GM19240 (cell line): ENCODE measurements around the gene IGF2BP3.

Experiments used
- DNase-seq: peaks from one replicate; pipeline ENCODE4 v3.0.0; 2011; ENCODE audit warnings: low spot score; ENCODE audit not compliant: insufficient read length

Gene IGF2BP3

DNA sequence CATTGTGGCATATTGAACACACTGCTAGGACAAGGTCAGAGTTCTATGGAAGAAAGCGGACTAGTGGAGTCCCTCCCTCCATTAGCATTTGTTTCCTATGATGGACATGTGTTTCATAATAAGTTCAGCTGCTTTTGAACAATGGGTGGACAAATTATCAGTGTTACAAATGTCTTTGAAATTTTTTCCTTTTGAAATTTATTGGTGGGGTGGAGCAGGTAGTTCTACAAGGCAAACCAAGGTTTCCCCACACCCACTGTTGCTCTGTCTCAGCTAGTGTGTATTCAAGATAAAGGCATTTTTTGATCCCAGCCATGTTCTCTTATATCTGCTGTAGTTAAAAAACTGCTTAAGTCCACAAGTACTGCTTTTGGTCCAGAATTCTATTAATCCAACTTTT lies 91.3 kb downstream of the IGF2BP3 start:
- no peak for DNase-seq

DNA sequence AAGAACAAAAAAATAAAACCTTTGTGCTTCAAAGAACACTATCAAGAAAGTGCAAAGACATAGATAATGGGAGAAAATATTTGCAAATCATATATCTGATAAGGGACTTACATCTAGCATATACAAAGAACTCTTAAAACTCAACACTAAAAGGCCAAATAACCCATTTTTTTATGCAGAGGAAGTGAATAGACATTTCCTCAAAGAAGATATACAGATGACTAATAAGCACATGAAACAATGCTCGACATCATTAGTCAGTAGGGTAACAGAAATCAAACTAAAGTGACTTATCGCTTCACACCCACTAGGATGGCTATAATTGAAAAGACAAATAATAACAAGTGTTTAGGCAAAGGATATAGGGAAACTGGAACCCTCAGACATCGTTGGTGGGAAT lies 93.2 kb downstream of the IGF2BP3 start:
- no peak for DNase-seq

DNA sequence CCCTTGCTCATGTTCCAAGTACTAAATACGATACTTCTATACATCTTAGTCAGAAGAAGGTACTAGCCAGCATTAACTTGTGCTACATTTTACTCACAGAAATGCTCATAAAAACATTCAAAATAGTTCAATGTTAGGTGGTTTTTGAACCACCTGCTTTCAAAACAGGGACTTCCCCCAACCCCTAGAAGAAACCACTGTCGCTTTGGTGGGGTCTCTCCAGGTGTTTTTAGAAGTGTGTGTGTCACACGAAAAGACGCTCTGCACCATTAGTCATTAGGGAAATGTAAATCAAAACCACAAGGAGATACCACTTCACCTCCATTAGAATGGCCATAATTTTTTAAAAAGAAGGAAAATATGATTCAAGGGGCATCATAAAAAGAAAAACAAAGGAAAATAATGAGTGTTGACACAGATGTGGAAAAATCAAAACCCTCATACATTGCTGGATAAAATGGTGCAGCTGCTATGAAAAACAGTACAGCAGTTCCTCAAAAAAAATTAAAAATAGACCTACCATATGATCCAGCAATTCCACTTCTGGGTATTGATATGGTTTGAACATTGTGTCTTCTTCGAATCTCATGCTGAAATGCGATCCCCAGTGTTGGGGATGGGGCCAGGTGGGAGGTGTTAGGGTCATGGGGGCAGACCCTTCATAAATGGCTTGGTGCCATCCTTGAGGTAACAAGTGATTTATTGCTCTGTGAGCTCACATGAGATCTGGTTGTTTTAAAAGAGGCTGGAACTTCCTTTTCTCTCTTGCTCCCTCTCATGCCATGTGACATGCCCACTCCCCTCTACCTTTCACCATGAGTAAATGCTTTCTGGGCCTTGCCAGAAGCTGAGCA lies 96.9 kb downstream of the IGF2BP3 start:
- DNase-seq = peak; percentile 18

DNA sequence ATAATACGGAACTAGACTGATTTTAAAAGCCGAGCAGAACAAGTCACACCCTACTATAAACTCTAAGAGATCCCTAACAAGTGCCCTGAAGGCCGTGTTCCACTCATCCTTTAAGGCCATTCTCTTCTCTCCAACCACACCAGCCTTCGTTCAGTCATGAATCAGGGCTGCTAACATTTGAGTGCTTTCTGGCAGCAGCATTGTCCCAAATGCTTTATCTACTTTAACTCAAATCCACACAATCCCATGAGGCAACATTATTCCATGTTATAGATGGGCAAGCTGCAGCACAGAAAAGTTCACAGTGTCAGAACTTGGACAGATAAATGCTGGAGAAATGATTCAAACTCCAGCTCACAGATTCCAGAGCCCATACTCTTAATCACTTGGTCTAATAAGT lies 97.7 kb downstream of the IGF2BP3 start:
- no peak for DNase-seq

DNA sequence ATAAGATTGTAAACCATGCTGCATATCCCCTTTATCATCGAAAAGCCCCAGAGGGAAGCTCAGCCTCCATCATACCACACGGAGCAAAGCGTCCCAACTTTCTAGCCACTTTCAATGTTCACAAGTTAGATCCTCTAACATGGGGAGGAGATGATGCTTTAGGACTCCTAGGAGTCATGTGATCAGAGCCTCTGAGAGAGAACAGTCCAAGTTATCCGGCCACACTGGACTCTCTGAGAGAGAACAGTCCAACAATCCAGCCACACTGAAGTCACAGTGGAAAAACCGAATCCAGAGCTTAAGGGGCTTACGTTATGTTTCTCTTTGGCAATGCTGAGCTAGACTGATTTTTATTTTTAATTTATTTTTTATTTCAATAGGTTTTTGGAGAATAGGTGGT lies 98.6 kb downstream of the IGF2BP3 start:
- no peak for DNase-seq

DNA sequence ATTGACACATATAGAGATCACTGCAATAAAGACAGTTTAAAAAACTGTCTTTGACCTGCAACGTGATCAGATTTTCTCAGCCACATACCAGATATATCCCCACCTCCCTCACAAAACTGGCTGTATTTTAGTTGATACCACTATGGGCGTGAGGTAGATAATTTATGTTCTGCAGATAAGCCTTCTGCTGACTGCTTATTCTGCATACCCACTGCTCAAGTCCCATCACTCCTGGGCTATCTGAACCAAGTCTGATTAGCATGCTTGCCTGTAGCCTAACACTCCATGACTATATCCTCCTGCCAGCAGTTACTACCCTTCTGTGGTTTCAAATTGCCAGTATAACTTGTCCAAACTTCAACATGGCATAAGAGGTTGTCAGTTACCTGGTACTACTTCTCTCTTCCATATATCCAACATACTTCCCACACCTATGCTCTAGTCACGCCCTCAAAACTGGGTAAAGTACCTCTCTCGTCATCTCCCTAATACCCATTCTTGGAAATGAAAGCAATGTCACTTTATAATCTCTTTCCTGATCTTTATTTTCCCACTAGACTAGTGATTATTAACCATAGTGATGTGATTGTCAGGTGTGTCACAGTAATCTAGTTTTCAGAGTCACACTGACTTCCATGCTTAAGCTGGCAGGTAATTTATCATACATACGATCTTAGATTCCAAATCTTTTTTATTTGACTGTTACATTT lies 100.4 kb downstream of the IGF2BP3 start:
- DNase-seq = no peak

DNA sequence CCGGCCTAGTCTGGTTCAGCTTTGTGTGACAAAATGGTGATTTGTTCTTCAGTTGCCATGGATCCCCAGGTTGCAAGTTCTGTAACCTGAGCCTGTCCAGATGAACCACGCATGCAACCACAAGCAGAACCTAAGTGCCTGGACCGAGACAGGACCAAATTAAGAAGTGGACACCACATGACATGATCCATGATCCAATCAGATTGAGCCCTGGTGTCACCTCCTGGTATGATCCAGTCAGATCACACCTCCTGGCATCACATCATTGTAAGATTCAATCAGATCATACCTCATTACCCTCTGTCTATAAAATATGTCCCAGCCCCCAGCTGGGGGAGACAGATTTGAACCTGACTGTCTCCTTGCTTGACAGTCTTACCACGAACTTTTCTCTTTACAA lies 101.2 kb downstream of the IGF2BP3 start:
- no peak for DNase-seq

DNA sequence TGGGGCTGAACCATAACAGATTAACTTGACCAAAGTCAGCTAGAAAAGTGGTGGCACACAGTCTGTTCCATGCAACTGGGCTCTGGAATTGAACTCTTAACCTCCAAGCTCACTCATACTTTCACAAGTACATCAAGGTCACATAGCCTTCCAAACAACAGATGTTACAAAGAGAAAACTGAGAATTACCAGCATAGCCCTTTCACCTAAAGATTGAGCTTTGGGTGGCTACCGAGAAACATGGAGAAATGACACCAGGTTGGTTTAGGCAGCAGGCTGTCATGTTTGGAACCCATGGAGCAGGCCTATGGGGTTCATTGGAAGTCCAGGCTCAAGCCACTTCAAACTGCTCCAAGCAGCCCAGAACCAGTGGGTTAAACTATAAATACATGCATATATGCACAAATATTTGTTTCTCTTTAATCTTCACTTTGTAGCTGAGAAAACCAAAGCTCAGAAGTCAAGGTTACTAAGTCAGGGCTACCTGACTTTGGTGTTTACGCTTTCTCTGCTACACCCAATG lies 112.1 kb downstream of the IGF2BP3 start:
- no peak for DNase-seq

DNA sequence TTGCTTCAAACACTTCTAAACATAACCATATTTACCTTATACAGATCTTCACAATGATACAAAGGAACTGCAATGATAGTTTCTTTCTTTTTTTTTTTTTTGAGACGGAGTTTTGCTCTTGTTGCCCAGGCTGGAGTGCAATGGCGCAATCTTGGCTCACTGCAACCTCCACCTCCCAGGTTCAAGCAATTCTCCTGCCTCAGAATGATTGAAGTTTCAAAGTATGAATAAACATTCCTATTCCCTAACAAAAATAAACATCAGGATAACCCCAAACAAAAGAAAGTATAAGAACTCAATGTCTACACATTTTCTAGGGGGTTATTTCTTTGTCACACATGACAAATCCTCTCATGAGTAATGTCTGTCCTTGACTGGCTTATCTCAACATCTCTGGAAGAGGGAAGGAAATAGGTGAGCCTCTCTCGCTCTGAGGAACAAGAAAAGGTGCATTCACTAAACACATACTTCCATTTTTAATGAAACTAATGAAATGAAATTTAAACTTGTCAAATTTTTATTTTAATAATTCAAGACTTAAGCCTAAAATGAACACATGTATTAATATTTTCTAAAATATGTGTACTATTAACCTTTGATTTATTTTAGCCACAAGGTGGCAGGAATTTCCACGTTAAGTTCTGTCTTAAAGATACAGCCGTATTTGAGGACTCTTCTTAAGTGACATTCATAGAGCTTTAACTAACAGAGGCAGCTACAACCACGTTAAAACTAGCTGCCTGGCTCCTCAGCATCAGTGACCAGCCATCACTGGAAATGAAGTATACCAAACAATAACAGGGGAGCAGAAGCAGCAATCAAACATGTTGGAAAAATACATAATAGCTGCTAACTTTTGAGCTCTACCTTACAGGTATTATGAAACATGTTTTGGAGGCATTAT lies 112.8 kb downstream of the IGF2BP3 start:
- no peak for DNase-seq

DNA sequence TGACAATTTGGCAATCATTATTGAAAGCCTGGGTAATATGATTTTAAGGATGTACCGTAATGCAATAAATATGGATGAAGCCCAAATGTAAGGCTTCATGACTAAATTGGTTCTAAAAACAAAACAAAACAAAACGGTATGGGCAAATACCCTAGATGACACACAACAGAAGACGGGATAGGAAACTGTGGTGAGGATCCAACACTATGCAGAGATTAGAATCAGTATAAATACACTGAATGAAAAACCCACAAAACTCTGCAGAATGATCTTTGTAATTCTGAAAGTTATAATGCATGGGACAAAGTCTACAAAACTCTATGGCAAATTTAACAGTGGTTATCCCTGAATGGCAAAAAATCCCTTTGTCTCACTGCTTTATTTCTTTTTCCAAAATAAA lies 113.6 kb downstream of the IGF2BP3 start:
- no peak for DNase-seq

DNA sequence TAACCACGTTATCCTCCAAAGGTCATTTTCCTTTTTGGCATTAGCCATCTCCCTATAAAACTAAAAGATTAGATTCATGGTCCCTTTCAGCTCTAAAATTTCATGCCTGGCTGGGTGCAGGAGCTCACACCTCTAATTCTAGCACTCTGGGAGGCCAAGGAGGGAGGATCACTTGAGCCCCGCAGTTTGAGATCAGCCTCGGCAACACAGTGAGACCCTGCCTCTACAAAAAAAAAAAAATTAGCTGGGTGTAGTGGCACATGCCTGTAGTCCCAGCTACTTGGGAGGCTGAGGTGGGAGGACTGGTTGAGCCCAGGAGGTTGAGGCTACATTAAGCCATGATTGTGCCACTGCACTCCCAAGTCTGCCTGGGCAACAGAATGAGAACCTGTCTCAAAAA lies 114.1 kb downstream of the IGF2BP3 start:
- DNase-seq = no peak

DNA sequence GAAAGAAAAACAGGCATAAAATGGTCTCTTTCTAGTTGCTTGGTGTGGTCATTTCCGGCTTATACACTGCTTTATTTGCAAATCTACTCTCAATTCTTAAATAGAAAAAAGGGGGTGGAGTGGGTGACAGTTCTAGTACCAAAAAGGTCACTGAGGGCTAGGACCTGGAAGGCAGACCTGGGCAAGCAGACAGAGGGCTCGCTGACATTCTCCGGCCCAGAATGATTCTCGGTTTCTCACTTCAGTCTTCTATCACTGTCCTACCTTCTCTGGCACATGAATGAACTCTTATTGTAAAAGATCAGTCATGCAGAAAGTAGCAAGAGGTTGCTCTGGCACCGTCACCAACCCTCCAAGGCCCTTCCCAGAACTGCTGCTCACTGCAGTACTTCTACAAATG lies 117.1 kb downstream of the IGF2BP3 start:
- DNase-seq = no peak

DNA sequence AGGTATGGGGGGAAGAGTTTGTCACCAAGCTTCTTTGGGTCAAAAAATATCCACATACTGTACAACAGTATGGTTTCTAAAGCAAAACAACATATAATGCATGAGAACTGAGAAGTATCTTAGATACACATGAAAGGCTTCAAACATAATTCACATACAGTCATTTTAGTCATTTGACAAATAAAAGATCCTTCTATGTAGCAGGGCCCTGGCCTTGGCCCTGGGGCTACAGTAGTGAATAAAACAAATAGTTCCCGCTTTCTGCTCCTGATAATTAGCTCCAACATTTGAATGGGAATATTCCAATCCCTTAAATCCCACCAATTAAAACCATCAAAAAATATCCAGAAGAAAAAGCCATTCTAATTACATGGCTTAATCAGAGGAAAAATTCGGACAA lies 119.8 kb downstream of the IGF2BP3 start:
- no peak for DNase-seq

DNA sequence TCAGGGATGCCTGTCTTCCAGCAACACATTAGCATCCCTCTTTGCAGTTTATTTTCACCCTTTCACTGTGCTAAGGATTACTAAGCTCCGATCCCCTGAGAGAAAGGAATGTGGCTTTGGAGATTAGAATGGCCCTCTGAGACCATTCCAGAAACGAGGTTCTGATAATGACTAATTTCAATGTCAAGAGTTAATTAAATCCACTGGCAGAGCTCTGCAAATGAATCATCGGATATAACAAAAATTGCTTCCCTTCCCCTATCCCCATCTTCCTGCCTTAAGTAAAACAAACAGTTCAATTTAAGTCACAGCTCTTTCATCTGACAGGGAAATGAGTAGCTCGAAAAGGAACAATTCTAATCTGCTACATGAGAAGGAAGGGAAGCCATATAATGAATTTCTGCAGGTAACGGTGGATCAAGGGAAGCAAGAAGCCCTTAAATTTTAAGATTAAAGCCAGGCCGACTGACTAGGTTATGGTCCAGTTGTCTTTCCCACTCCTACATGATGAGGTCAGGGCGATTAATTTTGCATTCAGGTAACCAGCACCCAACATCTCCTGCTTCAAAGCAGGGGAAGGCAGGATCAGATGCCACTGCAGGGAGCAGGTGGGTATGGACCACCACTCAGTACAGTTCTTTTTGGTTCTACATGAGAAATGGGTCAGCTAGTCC lies 120.7 kb downstream of the IGF2BP3 start:
- DNase-seq = no peak

DNA sequence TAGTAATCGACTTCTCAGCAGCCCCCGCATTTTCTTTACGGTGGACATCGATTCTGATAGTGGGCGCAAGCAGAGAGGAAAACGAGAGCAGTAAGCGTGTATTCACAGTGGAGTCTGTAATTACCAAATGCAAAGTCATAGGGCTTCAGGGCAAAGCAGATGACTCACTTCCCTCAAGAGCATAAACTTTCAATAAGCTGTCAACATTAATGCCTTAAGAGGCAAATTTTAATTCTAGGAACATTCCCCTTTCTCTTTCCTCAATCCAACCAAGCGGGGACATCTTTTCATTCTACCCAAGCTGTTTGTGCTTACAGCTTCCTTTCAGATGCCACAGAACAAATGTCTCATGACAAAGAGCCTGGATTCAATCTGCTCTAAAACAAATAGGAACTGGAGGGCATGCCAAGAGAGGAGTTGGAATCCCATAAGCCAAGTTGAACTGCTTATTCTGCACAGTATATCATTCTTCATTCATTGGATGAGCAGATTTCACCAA lies 122.6 kb downstream of the IGF2BP3 start:
- no peak for DNase-seq

DNA sequence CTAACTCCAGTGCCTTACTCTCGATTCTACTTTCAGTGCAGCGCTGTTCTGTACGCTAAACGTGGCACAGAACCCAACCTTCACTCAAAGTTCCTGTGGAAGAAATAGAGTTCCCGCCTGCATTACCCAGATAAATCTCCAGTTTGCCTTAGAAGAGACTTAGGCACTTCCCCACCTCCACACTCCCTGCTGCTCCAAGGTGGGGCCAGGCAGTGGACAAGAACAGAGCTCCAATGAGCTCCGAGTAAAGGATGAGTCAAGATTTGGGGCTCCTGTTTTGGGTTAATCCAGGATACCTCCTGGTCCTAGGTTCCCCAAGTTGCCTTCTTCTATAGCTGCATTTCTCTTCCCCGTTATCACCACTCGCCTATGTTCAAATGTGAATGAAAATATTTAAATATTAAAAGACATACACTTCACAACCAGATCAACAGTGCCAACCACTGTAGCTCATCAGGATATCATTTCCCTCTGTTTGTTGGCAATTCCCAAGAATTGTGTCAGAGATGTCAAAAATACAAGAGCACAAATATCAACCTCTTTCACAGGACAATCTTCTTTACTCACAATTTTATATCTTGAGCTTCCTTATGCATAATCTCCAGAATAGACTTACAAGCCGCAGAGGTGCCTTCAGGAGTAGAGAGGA lies 123.1 kb downstream of the IGF2BP3 start:
- DNase-seq = no peak

DNA sequence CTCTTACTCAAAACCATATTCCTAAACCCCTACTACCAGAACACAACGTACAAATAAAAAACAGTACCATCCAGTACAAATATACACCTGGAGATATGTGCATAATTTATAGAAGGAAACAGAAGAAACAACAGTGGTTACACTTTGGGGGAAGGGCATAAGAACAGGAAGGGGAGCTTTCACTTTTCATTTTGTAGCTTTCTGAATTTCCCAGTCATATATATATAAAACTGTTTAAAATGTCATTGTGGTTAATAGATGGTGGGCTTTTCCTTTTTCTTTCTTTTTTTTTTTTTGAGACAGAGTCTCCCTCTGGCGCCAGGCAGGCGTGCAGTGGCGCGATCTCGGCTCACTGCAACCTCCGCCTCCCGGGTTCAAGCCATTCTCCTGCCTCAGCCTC lies 124.0 kb downstream of the IGF2BP3 start:
- DNase-seq = peak; percentile 19

DNA sequence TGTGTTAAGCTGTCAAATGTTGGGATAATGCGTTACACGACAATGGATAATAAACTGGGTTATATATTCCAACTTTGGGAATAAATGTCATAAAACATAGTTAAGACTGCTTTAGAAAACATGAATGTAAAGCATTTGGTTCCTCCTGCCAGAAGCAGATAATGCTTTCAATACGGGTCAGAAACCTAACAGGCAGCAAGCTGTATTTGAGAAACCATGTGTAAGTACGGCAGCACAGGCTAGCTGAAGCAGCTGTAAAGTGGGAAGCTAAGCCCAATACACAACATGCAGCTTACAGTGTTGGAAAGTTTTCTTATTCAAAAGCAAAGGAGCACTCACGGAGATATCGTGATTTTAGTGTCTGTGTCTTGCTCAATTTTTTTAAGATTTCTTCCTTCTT lies 124.7 kb downstream of the IGF2BP3 start:
- DNase-seq = no peak

DNA sequence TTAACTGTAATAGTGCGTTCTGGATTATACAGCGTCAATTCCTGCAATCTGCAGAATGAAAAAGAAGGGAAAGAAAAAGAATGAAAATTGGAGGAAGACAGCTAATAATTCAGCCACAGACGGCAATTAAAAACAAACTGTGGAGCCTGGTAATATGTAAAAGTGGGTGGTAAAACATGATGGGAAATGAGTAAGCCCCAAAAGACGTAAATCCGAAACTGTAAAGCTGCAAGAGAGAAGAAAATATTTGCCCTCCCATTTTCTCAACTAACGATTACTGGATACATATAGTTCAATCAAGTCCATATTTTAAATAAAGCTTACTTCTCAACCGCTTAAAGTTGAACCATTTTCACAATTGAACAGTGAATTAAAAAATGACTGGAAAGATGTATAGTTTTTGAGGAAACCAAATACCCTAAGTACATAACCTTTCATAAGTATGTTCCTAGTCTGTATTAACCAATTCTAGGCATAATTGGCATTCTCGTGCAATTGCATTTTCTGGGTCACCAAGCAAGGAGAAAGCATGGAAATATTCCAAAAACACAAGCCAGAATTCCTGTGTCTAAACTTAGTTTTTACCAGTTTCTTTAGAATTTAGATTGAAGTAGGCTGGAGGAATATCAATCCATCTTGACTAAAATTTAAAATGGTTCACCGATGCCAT lies 126.3 kb downstream of the IGF2BP3 start:
- no peak for DNase-seq

DNA sequence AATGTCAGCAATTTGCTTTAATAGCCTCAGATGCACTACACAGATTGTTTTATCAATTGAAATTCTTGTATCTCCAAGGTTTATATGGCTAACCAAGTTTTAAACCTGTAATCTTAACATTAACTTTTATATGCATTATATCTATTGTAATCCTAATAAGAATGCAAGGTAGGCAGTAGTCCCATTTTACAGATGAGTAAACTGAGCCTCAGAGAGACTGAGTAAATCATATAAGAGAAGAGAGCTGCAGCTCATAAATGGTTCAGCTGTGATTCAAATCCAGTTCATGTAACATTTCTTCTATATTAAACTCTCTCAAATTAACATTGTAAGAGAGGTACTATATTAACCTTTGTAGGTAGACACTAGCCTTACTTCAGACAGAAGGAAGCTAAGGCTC lies 127.2 kb downstream of the IGF2BP3 start:
- no peak for DNase-seq
